Effector CD4-positive, alpha-beta T cell (primary cell): ENCODE measurements around the gene ASB18.
"Not testable (repeated sequence)": the region's sequence is repeated elsewhere in the genome, so short reads cannot be mapped to it uniquely, and the experiment has no call there.

Source experiments
- DNase-seq: peaks from one replicate; pipeline ENCODE4 v3.0.0-alpha.2; 2020

Gene ASB18

DNA sequence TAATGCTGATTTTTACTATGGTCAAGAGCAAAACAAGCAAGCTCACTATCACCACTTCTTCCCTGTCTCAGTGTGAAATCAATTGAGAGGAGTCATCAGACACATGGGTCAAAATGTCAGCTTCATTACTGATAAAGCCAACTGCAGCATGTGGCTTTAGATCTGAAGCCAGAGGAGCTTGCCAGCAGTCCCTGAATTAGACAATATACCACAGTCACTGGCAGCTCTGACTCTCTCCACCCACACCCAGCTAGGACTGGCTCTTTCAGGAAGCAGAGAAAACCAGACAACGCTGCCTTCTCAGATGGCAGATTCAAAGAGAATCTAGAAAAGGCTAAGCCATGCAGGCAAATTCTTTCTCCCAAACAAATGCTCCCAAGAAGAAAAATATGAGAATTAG is 20.0 kb upstream of the ASB18 start:
- DNase-seq, result no peak

DNA sequence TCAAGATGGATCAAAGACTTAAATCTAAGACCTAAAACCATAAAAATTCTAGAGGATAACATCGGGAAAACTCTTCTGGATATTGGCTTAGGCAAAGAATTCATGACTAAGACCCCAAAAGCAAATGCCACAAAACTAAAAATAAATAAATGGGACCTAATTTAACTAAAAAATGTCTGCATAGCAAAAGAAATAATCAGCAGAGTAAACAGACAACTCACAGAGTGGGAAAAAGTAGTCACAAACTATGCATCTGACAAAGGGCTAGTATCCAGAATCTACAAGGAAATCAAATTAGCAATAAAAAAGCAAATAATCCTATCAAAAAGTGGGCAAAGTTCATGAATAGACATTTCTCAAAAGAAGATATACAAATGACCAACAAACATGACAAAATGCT is 18.2 kb upstream of the ASB18 start:
- no peak for DNase-seq

DNA sequence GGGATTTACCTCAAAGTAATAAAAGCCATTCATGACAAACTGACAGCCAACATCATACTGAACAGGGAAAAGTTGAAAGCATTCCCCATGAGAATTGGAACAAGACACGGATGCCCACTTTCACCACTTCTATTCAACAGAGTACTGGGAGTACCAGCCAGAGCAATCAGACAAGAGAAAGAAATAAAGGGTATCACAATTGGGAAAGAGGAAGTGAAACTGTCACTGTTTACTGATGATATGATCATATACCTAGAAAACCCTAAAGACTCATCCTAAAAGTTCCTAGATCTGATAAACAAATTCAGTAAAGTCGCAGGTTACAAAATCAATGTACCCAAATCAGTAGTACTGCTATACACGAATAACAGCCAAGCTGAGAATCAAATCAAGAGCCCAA is 17.2 kb upstream of the ASB18 start:
- no peak for DNase-seq

DNA sequence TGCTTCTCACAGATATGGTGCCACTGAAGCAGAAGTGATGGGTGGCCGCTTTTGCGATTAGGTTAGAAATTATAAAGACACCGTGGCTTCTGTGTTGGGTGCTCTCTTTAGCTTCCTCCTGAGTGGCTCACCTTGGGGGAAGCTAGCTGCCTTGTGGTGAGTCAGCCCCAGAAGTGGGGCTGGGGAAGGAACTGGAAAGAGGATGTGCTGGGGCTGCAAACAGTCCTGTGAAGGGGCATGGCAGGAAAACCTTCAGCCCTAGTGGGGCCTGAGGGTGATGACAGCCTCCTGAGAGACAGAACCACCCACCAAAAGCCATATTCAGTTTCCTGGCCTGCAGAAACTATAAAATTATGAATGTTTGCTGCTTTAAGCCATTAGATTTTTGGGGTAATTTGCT is 8.9 kb upstream of the ASB18 start:
- DNase-seq, result no peak

DNA sequence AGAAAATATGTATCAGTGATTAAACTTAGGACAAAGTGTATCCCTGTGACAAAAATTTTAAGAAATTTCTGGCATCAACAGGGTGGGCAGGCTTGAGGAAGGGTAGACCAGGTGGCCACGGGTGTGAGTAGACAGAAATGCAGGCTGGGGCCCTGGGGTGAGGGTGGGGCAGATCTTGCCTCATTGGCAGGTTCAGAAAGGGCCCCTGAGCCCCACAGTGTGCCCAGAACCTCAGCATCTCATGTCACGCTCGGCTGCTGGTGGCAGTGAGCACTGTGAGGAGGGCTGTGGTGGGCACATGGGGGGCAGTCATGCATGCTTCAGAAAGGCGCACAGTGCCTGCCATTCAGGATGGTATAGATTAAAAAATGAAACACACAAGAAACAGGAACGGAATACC is 7.6 kb upstream of the ASB18 start:
- DNase-seq, result no peak

DNA sequence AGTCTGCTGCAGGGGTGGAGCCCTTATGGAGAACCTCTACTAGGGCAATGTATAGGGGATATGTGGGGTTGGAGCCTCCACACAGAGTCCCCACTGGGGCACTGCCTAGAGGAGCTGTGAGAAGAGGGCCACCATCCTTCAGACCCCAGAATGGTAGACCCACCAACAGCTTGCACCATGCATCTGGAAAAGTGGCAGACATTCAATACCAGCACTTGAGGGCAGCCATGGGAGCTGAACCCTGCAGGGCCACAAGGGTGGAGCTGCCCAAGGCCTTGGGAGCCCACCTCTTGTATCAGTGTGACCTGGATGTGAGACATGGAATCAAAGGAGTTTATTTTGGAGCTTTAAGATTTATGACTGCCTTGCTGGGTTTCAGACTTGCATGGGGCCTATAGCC is 5.7 kb upstream of the ASB18 start:
- DNase-seq, result not testable (repeated sequence)

DNA sequence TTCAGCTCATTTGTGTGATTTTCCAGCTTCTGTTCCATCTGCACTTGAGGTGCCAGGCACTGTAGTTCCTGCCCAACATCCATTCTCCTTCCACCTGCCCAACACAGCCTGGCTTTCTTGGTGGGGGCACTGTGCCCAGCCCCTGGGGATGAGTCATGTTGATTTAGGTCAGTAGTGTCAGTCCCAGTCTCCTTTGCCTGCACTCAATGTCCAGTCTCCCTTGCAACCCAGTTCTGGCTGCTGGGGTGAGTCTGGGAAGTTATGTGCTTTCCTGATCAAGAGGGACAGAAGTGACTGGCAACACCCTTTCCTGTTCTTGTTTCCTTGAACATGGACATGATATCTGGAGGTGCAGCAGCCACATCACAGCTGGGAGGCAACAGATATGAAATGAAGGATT is 1.5 kb upstream of the ASB18 start:
- no peak for DNase-seq

DNA sequence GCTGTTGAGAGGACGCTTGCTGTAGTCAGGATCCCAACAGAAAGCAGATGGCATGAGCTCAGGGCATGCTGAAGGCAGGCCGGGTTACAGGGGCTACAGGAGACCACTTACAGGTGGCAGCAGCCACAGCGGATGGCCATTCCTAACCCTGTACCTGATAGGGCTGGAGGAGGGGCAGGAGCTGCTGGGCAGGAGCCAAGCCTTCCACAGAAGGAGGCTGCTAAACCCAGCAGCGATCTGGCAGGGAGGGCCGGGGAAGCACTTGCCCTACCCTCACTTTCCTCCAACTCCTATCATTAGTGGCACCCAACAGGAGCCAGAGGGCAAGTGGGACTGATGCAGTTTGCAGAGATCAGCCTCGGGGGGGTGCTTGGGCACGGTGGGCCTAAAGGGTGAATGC is 2.0 kb downstream of the ASB18 start:
- no peak for DNase-seq

DNA sequence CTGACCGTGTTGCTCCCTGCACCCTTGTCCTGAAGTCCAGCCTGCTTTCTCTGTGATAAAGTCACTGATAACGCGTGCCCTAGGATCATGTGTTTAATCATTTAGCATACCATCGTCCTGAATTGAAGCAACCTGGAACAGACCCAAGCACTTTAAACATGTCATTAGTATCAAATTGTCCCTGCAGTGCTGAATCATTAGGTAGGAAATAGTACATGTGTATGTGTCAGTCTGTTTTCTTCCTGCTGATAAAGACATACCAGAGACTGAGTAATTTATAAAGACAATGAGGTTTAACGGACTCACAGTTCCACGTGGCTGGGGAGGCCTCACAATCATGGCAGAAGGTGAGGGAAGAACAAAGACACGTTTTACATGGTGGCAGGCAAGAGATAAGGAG is 2.8 kb downstream of the ASB18 start:
- DNase-seq, result no peak

DNA sequence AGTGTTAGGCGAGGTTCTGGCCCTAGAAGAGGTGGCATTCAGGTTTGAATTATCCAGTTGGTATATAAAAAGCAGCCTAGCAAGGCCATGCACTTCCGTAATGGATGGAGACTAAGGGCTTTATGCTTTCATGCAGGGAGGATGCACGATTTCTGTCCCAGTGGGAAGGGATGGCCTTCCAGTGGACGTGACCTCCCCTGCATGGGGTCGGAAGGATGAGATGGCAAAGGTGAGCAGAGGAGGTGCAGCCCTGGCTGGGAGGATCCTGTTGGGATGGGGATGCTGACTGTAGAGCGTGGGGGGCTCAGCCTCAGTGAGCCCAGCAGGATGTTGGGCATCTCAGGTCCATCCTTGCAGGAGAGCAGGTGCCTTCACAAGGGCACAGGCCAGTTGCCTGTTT is 4.8 kb downstream of the ASB18 start:
- no peak for DNase-seq

DNA sequence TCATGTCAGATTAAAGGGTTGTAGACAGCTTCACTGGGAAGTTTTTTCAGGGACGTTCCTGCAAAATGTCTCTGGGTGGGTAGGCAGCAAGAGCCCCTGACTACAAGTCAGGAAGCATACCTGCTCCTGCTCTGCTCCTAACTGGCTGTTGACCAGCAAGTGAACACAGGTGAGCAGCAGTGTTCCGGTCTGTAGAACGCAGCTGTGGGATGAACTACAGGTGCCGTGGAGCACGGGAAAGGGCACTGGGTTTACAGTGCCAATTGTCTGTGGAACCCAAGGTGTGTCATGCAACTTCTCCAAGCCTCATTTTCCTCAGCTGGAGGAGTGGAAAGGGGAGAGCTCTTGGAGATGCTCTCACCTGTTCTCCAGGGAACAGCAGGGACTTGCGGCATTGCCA is 6.6 kb downstream of the ASB18 start:
- DNase-seq, result no peak

DNA sequence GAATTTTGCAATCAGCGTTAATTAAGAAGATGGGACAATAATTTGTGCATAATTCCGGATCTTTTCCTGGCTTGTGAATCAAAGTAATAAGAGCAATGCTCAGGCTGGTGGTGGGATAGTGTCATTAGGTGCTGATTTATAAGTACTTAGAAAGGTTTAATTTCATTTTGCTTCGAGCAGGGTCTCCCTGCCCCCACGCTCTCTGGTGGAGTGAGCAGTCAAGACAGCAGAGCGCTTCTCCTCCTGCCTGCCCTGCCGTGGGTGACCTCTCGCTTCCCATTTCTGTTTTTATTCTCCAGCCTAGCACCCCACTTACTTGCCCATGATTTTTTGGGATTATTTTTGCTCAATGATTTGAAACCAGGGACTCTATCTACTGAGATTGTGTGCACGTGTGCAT is 7.1 kb downstream of the ASB18 start:
- DNase-seq, result no peak

DNA sequence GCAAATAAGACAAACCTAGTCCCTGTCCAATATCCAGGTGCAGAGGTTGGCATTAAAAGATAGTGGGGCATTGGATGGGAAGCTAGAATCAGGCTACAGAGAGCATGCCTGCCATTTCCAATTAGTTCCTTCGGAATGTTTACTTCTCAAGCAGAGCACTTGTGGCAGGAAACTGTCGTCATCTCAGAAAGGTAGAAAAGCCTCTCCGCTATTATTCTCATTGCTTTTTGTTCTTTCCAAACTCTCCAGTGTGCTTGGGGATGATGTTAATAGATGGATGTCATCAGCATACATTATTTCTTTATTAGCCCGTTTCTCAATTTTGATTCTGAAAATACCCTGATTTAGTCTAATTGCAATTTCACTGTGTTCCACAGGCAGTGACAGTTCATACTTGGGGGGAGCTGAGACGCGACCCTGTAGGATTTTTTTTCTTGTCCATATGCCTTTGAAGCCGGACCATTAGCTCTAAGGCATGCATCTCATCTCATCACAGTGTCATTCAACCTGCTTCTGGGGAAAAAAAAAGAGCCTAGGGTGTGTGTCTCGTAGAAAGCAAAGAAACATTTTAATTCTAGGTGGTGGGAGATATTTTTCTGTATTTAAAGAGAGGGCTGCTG is 7.7 kb downstream of the ASB18 start:
- no peak for DNase-seq

DNA sequence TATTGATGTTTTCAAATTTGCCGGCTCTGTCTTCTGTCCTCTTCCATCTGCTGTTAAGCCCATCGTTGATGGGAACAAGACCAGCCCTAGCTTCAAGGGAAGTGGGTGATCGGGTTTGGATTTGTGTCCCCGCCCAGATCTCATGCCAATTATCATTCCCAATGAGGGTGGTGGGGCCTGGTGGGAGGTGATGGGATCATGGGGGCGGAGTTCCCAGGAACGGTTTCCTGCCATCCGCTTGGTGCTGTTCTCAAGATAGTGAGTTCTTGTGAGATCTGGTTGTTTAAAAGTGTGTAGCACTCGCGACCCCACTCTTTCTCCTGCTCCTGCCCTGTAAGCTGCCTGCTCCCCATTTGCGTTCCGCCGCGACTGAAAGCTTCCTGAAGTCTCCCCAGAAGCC is 9.5 kb downstream of the ASB18 start:
- DNase-seq, result no peak

DNA sequence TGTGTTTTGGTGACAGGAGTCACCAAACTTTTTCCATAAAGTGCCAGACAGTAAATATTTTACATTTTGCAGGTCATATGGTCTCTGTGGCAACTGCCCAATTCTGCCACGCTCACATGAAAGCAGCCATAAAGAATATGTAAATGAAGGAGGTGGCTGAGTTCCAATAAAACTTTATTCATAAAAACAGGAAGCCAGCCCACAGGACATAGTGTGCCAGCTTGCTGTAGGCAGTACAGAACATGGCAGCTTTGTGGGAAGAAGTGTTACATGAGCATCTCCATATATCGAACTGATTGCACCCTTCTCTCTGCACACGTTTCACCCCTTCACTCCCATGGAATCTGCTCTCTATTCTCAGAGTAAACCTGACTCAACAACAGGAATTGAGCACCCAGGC is 10.2 kb downstream of the ASB18 start:
- DNase-seq, result no peak

DNA sequence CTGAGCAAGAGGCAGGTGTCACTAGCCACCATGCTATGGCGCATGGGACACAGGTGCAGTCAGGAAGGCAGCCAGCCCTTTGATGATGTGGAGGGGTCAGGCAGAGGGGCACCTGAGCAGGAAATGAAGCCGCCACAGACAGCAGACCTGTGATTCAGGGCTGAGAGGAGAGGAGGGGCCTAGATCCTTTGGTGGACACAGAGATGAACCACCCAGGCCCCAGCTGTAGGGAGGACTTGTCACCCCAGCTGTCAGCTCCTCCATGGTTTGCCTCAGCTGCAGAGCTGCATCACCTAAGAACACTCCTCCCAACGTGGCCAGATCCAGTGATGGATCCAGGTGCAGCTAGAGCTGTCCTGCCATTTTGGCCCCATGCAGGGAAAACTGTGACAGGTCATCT is 11.6 kb downstream of the ASB18 start:
- no peak for DNase-seq

DNA sequence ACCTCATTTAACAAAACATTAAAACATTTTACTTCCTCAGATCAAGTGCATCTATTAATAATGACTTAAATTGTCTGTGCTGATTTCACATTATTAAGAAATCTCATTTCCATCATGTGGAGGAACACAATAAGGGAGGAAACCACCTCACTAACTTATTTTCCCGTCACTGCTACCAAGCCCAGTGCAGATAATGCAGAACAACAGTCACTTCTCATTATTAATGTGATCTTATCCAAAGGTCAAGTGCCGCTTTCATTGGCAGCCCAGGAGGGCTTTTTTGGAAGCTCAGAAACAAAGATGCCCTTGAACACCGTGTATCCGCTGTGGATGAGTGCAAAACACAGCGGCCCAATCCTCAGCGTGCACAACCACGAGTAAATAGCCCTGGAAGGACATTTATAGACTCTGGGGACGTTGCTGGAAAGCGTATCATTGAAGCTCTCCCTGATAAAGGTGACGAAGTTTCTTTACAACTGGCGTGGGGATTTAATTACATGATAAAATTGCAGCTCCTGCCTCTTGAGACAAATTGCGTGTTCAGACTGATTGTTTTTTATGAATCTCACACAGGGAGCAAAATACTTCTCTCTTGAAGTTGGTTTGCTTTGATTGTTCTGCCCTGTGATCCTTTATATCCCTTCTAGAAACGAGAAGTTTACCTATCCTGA is 13.2 kb downstream of the ASB18 start:
- no peak for DNase-seq

DNA sequence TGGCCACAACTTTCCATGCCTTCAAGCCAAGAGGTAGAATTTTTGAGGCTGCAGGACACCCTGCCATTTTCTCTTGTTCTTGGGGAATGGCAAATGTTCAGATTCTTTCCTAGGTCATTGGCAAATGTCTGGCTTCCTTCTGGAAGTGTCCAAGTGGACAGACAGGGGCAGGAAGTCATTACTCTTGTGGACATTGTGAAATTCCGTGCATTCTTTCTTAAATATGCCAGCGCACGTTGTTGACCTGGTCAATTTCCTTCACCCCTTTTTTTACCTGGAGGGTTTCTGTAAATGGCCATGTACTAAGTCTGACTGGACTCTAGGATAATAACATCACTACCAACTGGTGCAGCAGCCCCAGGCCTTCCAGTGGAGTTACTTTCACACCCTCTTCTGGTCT is 13.9 kb downstream of the ASB18 start:
- no peak for DNase-seq

DNA sequence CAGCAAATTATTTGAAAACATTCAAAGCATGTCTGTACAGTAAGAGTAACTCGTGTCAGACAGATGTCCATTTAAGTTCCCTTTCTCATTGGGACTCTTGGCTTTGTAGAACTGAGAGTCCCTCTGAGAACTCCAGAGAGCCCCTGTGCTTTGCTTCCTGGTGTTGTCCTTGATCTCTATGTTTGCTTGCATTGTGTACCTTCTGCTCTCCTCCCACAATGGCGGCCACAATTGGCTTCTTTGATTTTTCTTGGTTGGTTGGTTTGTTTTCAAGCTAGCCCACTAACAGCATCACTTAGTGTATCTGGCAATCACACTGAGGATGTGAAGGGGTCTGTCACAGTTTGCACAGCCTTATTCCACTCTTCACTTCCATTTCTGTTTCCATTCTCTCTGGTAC is 15.1 kb downstream of the ASB18 start:
- DNase-seq, result no peak

DNA sequence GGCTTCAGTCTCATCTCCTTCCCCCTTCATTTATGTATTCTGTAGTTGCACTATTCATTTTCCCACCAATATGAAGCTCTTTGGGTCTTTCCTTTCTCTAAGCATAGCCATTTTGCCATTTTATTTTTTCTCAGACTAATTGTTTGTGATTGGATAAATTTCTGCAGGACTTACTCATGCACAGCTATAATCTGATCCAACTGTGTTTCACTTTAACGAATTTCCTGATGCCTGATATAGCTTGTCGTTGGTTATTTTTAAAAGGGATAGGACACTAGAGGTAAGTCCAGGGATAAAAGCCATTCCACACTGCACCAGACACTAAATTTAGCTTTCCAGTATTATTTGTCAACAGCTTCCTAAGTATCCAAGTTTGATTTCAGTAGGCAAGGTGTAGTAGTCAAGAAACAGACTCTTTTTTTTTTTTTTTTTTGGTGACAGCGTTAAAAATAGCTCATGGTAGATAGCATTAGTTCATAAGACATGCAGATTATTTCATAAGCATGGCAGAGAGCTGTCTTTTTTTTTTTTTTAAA is 17.4 kb downstream of the ASB18 start:
- no peak for DNase-seq

DNA sequence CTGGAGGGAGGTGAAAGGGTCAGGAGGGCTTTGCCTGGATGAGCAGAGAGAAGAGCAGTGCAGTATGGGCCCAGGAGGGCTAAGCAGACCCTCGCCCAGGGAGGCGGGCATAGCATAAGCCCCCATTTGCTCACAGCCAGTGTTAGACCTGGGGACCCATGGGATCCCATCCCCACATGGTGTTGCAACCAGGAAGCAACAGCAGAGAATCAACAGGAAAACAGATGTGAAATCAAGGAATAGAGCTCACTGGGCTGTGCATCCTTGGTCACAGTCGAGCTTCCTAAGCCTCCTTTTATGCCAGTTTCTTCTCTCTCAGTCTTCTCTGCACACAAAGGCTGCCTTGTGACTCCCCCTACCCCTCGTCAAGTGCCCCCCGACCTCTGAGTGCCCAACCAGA is 19.9 kb downstream of the ASB18 start:
- DNase-seq, result no peak

DNA sequence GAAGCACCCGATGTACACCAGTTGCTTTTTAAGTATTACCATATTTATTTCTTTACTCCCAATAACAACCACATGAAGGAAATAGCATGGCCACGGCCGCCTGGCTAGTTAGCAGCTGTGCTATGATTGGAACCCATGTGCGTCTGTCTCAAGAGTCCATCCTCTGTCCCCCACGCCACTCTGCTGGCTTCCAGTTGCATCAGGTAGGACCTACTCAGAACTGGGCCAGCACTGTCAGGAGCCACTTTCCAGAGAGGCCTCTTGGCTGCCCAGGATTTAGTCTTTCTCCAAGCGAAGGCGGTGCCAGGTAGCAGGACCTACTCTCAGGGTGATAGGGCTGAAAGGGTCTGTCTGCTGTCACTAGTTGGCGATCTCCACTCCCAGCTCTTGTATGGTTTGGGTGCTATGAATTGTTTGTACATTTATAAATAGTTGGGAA is 22.1 kb downstream of the ASB18 start:
- DNase-seq, result no peak

DNA sequence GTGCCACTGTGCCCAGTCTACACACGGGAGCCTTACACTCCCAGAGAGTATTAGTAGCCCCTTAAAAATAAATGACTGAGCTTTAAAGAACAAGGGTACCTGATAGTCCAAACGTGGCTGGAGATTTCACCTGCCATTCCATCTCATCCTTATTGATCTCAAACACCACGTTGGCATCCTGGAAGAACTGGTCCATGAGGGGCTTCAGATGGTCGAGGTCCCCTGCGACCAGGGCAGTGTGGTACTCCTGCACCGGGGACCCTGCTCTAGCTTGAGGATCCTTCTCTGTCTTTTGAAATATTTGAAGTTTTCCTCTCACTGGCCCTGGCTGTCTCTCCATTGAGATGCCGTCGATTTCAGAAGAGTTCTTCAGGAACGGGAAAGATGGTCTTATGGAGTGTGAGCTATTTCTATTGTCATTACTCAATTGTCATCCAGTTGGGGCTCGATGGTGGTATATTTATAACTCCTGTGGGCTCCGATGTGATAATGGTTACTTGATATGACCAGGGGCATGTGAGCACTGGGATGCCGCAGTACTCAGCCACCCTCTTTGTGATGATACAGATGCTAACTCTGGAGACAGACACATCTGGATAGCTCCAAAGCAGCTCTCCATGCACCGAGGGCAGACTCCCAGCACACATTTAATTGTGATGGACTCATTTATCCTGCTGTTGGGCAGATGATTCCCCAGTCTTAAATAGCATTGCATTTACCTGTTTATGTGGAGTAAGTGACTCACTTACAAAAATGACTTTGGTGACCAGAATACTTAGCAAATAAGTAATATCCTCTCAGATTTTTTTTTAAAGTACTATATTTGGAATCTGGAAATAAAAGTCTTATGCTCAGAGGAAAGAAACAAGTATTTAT is 22.8 kb downstream of the ASB18 start:
- DNase-seq, result no peak
